GM18867 (cell line): ENCODE measurements around the gene ACSM6.
"Not testable (repeated sequence)": the region's sequence is repeated elsewhere in the genome, so short reads cannot be mapped to it uniquely, and the experiment has no call there.

Source experiments
- ATAC-seq: cut with Tn5 transposase; IDR thresholded peaks from one replicate; pipeline ENCODE4 v1.9.1; 2021; ENCODE audit warnings: mild to moderate bottlenecking, moderate library complexity; ENCODE audit not compliant: unreplicated experiment

Gene ACSM6

DNA sequence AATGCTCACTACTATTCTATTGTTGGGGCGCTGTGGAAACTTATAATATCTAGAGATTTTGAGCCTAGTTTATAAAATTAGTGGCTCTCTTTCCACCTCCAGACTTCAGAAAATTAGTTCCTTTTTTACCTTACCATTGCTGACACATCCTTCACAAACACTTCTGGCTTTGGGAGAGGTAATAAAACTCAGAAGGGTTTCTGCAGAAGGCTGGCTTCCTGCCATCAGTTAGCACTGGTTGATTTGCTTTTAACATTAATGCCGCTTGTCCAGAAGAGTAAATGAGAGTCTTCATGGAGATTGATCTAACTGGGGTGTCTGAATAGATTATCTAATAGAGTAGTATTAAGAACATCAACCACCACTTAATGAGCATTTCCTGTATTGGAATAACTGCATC is 20.3 kb downstream of the ACSM6 start:
- ATAC-seq, result no peak

DNA sequence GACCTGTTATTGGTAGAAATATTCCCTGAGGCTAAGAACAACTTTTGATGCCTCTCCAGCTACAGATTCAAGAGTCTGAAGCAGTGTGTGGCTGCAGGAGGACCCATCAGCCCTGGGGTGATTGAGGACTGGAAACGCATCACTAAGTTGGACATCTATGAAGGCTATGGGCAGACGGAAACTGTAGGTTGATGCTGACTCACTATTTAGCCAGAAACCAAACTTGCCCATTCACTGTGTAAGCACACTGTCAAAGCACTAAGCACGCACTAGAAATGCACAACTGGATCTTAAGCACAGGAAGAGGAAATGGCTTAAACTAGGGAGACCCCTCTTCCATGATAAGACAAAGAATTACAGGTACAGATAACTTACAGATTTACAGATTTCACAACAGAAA is 20.8 kb downstream of the ACSM6 start:
- ATAC-seq, result no peak

DNA sequence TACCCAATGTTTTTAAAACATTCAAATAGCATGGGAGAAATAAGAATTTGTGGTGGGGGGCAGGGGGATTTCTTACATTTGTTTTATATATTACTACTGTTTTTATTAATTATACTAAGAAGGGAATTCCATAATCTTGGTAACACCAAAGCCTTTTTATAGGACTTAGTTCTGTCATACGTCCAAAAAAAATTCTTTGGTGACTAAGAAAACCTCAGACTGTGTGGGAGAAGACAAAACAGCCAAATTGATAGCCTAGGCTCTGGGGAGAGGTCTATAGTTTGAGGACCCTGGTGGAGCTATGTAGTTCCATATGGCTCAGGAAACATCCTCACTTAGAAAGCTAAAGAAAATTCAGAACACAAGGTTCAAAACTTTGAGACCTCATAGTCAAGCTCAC is 23.4 kb downstream of the ACSM6 start:
- no peak for ATAC-seq

DNA sequence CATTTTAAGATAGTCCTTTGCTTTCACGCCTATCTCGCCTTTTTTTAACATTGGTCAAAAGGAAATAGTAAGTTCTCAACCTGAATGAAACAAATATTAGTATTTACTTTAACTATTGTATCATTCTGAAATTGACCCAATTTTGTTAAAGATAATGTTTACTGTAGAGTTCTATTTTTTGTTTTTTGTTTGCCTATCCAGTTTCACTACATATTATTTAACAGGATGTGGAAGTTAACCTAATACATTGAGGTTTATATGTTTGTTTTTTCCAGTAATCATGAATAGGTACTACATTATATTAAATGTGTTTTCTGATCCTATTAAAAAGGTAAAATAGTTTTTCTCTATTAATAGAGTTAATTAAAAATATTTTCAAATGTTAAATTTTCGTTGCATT is 26.5 kb downstream of the ACSM6 start:
- no peak for ATAC-seq

DNA sequence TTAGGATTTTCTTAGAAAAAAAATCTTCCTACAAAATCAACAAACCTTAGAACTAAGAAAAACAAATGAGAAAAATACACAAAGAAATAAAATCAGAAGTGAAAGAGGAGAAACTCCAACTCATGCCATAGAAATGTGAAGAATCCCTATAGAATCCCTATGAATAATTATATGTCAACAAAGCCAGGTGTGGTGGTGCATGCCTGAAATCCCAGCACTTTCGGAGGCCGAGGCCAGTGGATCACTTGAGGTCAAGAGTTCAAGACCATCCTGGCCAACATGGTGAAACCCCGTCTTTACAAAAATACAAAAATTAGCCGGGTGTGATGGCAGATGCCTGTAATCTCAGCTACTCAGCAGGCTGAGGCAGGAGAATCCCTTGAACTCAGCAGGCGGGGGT is 27.1 kb downstream of the ACSM6 start:
- ATAC-seq, result no peak

DNA sequence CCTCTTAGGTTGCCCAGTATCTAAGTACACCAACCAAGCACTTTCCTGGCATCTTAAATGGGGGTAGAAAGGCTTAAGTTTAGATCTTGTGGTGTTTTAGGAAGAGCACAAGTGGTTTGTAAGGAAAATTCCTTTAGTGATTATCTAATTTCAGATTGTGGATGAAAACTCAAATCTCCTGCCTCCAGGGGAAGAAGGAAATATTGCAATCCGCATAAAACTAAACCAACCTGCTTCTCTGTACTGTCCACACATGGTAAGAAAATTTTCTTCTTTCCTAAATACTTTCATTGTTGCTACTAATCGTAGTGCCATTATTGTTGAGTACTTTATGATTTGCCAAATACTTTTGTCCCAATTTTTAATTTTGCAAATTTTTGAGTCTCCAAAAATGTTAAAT is 31.1 kb downstream of the ACSM6 start:
- ATAC-seq, result no peak

DNA sequence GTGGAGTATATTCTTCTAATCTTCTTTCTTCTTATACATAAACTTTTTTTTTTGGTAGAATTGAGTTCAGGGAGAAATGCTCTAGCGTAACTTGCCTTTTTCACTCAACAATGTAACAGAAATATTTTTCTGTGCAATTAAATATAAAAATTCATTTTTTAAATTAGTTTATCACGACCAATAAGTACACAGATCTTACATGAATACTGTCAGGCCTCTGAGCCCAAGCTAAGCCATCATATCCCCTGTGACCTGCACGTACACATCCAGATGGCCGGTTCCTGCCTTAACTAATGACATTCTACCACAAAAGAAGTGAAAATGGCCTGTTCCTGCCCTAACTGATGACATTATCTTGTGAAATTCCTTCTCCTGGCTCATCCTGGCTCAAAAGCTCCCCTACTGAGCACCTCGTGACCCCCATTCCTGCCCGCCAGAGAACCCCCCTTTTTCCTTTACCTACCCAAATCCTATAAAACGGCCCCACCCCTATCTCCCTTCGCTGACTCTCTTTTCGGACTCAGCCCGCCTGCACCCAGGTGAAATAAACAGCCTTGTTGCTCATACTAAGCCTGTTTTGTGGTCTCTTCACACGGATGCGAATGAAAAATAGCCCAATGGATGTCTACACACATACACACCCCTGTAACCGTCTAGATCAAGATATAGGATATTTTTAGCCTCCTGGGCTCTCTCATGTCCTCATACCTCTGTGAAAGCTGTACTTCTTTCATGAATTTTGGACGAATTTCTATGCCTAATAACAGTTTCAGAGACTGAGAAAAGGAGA is 35.1 kb downstream of the ACSM6 start:
- not testable (repeated sequence) for ATAC-seq

DNA sequence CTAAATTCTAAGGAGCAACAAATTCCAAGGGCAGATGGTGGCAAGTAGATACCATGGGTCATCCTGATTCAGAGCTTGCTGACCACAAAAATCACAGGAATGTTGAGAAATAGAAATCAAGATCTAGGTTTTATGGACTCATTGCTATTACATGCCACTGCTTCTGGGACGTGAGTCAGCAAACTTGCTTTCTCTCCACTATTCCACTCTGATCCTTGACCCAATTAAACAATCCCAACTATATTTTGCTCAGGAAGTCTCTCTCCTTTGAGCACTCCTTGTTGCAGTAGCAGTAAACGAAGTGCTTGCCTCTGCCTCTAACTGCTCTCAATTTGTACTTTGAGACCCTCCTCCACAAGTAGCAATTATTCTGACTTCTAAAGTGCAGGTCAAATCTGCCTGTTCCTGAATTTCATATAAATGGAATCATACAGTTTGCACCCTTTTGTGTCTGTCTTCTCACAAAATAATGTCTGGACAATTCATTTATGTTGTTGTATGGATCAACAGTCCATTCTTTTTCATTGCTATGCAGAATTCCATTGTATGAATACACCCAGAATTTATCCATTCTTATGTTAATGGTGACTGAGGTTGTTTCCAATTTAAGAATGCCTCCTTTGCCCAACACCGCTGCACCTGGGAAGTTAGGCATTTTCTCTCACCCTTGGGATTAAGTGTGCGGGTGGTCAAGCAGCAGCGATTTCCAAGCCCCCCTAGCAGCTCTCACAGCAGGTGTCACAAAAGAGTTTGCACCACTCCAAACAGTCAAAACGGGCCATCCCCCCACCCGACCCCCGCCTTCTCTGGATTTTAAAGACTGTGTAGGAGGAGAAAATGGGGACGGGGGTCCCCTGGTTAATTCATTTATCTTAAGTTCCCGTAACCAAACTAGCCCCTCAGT is 35.9 kb downstream of the ACSM6 start:
- ATAC-seq, result no peak

DNA sequence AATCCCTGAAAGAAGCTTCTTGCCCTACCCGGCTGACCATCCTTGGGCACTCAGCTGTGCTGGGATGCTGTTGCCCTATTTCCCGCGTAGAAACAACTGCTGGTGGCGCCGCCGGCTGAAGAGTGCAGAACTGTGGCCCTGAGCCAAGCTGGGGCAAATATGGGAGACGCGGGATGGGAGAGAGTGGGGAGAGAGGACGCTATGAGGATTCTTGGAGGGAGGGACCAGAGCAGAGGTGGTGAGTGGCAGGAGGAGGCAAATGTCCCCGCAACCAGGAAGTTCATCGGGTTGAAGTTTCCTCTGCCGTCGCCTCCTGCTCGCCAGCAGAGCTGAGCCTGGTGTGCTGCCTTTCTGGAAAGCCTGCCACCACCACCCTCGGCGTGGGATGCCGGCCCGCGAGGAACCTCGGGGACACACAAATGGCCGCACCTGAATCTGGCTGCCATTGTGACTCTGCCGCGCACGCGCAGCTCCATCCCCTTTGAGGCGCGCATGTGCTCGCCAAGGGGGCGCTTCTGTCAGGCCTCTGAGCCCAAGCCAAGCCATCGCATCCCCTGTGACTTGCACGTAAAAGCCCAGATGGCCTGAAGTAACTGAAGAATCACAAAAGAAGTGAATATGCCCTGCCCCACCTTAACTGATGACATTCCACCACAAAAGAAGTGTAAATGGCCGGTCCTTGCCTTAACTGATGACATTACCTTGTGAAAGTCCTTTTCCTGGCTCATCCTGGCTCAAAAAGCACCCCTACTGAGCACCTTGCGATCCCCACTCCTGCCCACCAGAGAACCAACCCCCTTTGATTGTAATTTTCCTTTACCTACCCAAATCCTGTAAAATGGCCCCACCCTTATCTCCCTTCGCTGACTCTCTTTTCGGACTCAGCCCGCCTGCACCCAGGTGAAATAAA is 36.9 kb downstream of the ACSM6 start:
- peak; percentile 78 for ATAC-seq

DNA sequence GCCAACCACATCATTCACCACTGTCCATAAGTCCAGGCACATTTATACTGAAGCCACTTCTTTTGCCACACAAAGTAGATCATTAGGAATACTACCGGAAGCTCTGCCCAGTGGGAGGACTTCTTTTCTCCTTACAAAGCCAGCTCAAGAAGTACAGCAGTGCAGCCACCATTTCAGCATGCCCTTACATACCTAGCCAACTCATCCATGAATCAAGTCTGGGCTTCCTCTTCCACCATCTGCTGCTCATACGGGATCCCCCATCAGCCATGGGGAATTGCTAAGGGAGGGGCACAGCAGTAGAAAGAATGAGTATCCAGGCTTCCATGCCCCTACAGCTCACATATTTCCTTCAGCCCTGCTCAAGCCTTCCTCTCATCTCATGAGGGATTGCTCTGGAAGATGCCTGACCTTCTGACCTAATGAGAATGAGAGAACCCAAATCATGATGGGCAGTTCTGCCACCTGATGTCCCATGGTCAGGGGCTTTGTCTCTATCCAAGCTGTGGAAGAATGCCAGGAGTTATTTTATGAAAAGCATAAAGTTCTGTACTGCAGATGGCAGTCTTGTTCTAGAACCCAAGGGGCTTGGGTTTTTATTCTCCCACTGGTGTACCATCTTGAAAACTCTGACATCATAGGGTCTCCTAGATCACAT is 39.5 kb downstream of the ACSM6 start:
- no peak for ATAC-seq

DNA sequence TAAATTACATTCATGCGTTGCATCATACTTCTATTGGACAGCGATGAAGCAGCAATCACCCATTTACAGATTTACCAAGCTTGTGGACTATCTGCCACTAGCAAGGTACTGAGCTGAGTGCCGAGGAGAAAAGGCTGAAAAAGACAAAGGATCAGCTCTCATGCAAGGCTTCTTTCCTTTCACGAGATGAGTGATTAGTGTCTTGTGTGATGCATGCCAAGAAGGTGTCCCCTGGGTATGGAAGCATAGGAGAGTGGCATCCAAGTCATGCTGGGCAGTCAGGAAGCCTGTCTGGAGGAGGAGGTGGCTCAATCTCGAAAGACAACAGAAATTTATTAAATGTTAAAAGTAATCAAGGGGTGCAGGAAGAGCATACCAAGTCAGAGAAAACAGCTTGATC is 40.9 kb downstream of the ACSM6 start:
- ATAC-seq, result no peak

DNA sequence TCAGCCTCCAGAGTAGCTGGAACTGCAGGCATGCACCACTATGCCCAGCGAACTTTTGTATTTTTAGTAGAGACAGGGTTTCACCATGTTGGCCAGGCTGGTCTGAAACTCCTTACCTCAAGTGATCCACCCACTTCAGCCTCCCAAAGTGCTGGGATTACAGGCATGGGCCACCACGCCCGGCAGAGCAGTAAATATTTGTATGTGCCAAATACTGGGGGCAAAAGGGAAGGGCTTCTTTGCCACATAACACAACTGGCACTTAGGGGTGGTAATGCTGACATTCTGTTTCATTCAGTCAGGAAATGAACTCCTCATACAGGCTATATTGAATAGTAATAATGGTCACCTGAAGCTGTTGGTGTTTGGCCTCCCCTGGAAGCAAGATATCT is 41.6 kb downstream of the ACSM6 start:
- no peak for ATAC-seq

DNA sequence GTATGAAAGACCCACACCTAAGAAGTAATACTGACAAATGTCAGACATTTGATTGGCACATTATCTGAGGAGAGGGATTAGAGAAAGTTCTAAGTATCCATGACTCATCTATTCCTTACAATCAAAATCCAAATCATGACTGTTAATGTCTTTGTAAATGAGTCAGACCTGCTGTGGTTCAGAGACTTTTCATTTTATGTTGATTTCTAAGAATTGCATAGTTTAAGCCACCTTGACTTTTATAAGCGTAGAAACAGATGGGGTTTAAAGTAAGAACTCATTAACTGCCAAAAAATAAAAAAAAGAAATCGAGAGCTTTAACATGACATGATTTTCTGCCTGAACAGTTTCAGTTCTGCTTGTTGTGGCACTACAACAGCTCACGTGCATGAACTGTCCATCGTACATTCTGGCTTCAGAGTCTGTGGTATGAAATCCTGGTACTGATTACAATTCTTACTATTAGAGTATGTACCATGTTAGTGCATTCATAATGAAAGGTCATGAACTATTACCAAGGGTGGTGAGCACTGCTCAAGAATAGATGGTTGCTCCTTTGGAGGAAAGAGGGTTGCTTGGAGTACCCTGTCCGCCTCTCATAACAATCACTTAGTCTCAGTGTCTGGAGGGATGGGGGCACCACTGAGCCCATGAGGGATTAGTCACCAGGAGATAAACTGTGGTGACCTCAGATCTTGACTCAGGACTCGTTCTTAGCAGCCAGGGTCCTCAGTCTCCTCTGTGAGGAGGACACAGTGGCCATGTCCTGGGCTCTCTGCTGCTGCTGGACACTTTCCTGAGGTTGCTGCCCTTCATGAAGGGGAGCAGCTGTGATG is 42.2 kb downstream of the ACSM6 start:
- ATAC-seq, result peak; percentile 96

DNA sequence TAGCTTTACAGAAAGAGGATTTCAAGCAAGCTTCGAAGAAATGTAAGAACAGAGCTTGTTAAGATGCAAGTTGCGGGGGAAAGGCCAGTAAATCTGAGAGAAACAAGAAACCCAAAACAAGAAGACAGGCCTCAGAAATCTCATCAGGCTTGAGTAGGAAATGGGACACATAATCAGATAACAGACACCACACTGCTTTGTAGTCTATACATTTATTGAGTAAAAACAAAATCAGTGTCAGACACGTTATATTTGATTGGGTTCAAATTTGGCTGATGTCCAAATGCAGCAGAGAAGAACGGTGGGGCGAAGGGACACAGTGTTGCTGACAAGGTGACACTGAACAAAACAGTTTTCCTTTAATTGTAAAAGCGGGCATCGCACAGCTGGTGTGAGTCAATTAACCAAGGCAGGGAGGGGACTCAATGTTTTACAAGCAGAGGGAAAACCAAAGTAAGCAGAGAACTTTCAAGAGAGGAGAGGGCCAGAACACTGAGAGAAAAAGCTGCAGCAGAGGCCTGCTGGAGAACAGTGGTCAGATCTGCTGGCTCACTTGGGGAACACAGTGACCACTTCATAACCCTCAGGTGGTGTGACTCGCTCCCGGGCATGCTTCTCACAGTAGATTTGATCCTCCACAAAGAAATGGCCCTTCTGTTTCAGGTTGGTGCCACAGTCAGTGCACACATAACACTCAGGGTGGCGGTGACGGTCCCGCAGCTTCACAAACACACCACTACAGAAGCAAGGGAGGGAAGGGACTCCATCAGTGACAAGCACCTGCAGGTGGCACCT is 43.5 kb downstream of the ACSM6 start:
- no peak for ATAC-seq

DNA sequence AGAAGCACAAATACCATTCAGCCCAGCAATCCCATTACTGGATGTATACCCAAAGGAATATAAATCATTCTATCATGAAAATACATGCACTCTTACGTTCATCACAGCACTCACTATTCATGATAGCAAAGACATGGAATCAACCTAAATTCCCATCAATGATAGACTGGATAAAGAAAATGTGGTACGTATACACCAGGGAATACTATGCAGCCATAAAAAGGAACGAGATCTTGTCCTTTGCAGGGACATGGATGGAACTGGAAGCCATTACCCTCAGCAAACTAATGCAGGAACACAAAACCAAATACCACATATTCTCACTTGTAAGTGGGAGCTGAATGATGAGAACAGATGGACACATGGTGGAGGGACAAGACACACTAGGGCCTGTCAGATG is 46.1 kb downstream of the ACSM6 start:
- ATAC-seq, result not testable (repeated sequence)

DNA sequence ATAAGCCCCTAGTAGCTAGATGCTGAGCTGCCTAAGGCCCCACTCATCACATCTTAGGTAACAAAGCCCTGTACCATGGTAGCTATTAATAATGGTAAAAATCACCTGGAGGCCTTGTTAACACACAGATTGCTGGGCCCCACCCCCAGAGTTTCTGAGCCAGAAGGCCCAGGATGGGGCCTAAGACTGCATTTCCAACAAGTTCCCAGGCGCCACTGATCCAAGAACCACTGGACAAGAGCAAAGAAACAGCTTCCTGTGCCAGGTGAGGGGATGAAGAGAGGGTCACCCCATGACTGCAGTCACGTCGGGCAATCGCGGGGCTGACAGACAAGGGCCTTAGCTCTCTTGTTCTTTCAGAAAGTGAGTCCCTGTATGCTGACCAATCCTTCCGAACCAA is 46.8 kb downstream of the ACSM6 start:
- no peak for ATAC-seq

DNA sequence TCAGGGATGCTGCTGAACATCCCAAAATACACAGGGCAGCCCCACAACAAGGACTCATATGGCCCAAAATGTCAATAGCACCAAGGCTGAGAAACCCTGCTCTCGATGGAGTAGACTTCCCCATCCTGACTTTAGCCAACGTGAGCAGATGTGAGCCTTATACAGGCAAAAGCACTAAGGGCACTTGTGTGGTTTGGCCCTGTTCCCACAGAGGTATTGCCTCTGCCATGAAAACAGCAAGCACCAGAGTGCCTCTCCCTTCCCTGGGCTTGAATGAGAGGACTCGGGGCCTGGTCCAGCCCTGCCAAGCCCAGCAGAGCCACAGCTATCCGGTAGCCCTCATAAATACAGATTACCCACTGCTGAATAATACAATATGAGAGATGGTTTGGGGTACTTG is 47.5 kb downstream of the ACSM6 start:
- ATAC-seq, result no peak

DNA sequence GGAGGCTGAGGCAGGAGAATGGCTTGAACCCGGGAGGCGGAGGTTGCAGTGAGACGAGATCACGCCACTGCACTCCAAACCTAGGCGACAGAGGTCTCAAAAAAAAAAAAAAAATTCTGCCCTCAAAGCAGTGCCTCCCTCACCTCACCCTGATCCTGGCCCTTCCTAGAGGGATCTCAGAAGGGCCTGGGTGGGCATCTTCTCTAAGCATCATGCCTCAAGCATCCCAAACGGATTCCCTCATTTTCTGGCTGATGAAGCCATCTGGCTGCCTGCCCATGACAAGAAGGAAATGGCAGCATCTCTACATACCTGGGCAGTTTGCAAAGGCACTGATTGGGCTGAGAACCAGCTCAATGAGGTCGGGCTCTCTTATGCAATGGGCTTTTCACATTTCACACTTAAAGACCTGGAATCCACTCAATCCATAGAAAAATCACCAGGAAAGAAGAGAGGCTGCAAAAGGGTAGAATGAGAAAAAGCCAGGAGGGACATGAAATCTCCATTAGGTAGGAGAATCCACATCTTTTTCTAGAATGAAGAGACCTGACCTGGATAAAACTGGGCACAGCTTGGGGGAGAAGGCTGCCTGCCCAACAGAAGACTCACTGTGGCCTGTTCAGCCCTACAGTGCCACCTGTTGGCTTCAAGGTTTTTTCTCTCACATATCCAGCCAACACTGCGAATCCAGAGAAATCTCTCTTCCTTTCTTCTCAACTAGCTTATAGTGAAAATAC is 48.7 kb downstream of the ACSM6 start:
- no peak for ATAC-seq
